GM21381 (cell line): ENCODE data around the gene CNDP2.
A peak's percentile ranks its signal among the peaks of the same experiment; 100 is the strongest.
"Not testable (repeated sequence)": the region's sequence is repeated elsewhere in the genome, so short reads cannot be mapped to it uniquely, and the experiment has no call there.

Experiments
- ATAC-seq: cut with Tn5 transposase; IDR thresholded peaks from one replicate; pipeline ENCODE4 v1.9.1; 2021; ENCODE audit warnings: mild to moderate bottlenecking, moderate library complexity; ENCODE audit not compliant: unreplicated experiment

Gene CNDP2

DNA sequence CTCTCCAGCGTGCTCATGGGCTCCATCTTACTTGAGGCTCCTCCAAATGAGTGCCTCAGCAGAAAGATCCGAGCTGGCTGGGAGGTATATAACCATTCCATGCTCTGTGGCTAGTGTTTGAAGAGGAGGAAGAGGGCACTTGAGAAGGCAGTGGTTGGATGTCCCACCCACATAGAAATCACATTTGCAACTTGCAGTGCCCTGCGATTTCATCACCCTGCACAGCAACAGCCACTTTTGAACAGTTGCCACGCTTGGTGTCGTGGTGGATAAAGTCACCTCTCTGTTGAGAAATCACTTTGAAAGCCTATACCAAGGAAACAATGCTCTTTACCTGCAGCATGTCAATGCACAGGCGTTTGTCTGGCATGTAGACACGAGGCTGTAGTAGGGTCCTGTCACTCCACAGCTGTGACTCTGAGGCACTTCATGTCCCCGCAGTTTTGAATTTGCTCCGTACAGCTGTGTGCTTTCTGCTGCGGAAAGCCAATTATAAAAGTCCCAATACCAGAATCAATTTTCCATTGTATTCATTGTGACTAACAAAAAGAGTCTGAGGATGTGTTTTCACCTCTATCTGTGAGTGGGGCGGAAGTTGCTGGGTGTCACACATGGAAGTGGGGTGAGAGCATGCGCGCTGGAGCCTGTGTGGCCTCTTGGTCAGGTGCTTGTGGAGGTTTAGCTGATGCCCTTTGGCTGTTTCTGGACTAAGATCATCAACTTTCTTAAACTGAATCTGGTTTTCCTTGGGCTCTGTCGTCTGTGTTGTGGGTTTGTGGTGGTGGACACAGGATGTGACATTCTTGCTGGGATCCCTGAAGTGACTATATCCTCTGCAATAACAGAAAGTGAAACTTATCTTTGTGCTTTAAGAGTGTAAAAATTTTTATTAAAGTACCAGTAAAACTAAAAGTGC is 2.8 kb downstream of the CNDP2 start:
- peak; percentile 30 for ATAC-seq

DNA sequence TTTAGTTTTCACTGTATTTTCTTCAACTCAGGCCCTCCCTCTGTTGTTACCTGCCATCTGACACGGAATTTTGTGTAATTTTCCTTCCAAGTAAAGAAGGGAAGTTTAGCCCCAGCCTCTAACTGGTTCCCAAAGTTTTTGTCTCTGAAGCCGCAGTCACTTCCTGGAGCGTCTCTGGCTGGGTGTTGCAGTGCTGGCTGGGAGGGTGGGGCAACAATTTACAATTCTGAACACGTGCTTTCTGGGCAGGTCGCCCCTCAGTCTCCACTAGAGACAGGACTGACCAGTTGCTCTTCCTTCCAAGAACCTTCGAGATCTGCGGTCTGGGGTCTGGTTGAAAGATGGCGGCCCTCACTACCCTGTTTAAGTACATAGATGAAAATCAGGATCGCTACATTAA is 3.5 kb downstream of the CNDP2 start:
- ATAC-seq, result peak; percentile 39

DNA sequence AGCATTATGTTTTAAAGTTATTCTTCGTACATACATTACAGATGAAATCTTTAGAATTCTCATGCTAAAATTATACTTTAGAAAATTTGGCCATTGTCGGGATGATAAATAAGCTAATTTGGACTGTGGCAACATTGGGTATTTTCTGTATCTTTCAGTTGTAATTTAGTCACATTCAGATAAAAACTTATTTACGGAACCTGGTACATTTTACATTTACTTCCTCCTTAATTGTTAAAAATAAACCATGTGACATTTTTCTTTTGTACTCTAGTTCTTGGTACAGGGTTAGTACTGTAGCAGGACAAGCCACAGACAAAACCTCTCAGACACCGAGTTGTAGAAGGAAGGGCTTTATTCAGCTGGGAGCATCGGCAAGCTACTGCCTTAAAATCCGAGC is 4.2 kb downstream of the CNDP2 start:
- ATAC-seq, result no peak

DNA sequence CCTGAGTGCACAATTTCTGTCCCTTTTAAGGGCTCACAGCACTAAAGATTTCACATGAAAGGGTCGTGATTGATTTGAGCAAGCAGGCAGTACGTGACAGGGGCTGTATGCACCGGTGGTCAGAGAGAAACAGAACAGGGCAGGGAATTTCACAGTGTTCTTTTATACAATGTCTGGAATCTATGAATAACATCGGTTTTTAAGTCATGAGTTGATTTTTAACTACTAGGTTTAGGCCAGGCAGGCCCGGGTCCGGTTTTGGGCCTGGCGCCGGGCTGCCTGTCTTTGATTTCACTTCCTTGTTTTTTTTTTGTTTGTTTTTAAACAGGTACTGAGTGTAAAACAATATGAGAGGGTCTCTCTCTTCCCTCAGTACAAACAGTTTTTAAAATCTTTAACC is 4.6 kb downstream of the CNDP2 start:
- not testable (repeated sequence) for ATAC-seq

DNA sequence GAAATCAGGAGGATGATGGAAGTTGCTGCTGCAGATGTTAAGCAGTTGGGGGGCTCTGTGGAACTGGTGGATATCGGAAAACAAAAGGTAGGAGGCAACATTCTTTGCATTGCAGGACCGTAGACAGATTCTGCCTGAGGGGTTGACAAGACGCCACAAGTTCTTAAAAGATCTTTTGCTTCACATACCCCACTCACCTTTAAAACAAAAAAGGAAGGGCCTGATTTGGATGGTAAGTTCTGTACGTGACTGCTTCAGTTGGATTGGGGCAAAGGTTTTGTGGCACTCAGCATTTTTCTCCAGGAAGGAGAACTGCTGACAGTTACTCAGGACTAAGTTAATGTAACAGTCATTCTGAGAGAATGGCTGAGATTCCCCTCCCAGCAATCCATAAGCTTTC is 5.2 kb downstream of the CNDP2 start:
- no peak for ATAC-seq

DNA sequence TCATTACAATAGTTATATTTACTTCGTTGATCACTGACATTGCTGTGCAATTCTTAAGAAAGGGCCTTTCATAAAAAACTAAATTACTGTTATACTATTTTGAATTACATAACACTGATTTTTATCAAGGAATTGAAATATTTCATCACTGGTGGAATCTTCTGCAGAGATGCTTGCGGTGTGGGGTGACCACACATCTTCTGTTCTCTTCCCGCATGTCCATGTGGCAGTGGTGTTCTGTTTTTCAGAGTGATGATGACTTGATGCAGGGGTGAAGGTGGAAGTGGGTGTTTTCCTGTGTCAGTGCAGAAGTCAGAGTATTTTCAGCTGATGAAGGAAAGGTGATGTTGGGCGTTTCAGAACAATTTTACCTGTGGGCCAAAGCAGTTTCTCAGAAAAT is 7.0 kb downstream of the CNDP2 start:
- no peak for ATAC-seq

DNA sequence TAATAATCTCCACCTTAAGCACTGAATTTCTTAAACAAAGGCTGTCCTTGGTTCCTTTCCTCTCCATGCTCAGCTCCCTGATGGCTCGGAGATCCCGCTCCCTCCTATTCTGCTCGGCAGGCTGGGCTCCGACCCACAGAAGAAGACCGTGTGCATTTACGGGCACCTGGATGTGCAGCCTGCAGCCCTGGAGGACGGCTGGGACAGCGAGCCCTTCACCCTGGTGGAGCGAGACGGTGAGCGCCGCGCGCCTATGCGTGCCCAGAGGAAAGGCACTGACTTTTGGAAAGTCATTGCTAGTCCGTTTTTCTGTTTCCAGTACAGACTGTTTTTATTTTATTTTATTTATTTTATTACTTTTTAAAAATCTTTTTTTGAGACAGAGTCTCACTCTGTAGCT is 9.6 kb downstream of the CNDP2 start:
- ATAC-seq, result no peak

DNA sequence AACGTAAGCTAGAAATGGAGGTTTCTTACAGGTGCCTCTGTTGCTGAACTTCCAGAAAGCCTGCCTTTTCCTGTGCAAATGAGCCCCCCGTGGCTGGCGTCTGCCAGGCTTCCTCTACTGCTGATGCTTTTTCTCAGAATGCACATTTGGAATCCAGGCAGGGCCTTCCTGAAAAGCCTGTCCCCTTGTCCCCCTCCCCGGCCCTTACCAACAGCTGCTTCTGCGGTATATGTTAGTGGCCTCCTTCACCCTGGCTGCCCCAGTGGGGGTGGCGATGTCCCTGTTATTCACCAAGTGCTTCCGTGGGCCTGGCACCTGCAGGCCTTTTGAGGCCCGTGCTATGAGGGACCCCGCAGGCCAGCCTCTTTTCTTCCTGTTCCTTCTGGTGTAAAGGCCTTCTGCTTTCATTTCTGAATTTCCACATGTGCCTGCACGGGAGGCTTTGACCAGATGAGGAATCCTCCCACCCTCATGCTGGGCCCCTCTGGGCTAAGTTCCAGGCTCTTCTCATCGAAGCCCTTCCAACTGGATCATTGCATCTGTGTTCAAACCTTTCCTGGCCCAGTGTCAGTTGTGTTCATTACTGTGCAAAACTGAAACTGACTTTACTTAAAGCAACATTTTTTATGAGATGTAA is 10.4 kb downstream of the CNDP2 start:
- ATAC-seq, result no peak

DNA sequence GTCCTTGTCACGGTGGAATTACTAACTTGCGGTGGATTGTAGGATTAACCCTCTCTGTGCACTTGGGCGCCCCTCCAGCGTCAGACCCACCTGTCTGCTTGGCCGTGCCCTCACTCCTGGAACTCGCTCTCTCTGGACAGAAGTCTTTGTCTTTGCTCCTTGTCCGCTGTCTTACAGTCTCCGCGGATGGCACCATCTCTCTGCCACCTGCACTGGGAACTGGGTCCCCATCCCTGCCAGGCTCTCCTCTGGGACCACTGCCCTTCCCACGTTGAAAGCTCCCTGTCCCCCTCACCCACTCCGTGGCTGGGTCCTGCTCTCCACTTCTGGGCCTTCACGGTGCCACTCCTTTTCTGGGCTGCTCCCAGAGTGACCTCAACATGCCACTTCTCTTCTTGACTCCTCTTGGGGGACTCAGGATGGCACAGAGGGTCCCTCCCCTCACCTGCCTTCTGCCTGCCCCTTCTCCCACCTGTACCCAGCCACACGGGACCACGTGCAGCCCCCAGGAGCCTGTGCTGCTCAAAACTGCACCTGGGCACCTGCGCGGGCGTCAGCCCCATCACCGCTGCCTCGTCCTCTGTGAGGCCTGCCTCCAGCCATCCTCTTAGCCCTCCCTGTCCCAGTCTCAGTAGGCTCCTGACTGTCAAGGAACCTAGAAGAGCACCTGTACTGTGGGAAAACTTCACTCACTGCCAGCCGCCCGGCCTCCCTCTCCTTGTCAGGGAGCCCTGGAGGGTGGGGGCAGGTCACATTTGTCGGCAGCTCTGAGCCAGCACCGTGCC is 11.1 kb downstream of the CNDP2 start:
- no peak for ATAC-seq

DNA sequence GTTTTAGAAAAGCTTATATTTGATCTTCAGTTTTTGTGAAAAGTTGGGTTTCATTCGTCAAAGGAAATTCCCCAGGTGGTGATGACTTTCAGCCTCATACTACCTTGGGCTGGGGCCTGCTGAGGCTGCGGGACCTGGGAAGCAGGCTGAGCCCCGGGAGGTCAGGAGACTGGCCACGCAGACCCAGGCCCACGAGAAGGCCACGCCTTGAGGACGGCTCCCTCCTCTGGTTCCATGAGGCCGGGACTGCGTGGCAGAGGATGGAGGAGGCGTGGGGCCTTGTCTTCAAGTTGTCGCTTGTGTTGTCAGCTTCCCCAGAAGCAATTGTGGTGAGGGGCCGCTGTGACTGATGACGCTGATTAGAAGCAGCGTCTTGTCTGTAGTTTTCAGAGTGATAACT is 11.8 kb downstream of the CNDP2 start:
- ATAC-seq, result no peak

DNA sequence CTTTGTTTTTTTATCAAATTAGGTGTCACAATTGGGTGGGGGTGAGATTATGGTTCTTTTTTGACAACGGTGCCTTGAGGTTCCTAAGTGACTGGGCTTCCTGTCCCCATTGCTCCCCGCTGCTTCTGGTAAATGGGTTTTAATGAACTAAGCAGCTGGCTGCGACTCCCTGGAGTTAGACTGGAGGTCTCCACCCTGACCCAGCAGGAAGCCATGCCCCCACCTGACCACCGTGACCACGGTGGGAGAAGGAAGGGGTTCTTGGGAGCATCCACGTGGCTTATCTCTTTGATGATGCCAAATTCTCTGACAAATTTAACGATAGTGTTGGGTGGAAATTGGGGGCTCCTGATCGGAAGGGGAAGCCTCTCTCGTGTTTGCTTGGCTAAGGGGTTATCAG is 12.2 kb downstream of the CNDP2 start:
- no peak for ATAC-seq

DNA sequence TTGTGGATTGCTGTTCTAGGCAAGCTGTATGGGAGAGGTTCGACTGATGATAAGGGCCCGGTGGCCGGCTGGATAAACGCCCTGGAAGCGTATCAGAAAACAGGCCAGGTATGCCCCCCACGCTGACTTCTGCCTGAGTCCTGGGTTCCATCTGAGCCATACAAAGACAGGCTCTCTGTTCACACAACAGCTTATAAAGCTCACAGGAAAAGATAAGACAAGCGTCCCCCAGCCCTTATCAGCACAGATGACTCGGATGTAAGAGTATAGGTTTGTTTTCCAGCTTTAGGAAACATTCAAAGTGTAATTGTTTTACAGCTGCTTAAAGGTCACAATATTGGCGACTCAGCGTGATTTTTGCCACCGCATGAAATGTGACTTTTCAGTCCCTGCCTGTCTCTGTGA is 12.7 kb downstream of the CNDP2 start:
- no peak for ATAC-seq

DNA sequence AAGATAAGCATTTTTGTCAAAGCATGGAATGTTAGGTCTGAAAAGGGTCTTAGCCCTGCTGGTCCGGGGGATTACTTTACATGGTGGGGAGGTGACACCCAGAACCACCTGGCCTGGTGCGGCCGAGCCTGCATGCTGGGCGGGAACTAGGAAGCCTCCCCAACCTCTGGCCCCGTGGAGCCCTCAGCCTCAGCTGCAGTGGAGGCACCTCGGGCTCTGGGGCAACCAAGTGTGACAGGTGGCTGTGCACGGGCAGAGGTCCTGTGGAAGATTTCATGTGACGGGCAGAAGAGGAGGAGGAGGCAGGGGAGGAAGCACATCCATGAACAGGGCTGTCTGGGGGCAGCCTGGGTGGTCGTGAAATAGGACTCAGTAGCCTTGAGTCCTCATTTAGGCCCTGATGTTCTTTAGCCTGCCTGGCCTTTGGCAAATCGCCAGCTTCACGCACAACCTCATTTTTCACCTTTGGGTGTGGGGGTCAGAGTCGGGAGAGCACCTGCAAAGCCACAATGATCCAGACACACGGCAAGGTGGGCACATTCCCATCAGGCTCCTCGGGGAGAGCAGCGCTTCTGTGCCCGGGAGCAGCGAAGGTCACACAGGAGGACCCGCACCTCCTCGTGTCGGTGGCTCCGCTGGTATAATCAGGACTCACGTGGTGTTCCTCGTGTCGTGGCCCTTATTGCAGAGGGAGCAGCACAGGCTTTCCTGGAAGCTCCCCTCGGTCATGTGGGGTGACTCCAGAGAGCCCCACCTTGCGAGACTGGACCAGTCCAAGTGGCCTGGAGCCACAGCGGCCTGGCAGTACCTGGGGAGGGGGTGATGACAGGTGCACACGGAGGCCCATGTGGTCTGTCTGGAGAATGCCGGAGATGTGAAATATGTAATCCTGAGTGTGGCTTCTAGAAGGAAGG is 13.9 kb downstream of the CNDP2 start:
- ATAC-seq, result no peak

DNA sequence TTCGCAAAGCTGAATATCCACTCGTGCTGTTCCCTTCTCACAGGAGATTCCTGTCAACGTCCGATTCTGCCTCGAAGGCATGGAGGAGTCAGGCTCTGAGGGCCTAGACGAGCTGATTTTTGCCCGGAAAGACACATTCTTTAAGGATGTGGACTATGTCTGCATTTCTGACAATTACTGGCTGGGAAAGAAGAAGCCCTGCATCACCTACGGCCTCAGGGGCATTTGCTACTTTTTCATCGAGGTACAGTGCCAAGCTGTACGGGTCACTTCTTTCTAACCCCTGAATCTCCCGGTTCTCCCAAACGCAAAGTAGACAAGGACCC is 14.6 kb downstream of the CNDP2 start:
- ATAC-seq, result no peak

DNA sequence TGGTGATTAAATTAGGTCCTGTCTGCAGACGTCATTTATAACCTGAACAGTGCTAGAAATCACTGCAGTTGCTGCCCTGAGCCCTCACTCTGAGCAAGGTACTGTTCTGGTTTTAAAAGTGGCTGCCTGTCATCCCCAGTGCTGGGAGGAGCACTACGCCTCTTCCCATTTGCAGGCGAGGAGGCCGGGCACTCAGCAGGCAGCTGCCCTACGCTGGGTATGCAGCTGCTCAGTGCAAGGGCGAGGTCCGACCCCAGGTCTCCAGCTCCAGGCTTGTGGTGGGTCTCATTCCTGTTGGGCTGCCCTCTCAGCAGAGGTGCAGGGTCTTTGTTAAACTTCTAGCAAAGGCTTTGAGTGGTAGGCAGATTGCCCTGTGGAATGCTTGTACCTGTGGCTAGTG is 15.7 kb downstream of the CNDP2 start:
- ATAC-seq, result no peak

DNA sequence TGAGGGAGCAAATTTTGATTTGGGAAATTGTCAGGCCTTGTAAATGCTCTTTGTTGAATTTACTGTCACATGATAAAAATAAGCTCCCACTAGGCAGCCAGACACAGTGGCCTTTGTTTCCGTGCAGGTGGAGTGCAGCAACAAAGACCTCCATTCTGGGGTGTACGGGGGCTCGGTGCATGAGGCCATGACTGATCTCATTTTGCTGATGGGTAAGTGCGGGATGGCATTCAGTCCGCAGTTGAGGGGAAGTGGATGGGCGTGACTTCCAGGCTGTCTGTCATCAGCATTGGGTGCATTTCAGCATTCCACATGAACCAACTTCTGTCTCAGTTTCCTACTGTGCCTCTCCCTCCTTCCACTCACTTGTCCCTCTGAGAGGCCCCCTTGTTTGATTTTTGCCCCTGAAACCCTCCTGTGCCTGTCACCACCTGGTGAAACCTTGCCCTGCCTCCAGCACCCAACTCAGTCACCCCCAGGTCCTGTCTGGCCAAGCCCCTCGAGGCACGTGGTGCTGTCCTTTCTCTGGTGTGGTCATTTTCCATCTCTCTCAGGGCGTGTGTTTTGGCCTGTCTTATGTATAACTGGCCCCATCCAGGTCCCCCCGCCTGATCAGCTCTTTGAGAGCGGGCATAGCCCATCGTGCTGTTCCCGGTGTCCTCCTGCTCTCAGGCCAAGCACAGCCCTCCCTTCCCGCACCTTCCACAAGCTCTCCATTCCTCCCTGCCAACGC is 16.3 kb downstream of the CNDP2 start:
- ATAC-seq, result no peak

DNA sequence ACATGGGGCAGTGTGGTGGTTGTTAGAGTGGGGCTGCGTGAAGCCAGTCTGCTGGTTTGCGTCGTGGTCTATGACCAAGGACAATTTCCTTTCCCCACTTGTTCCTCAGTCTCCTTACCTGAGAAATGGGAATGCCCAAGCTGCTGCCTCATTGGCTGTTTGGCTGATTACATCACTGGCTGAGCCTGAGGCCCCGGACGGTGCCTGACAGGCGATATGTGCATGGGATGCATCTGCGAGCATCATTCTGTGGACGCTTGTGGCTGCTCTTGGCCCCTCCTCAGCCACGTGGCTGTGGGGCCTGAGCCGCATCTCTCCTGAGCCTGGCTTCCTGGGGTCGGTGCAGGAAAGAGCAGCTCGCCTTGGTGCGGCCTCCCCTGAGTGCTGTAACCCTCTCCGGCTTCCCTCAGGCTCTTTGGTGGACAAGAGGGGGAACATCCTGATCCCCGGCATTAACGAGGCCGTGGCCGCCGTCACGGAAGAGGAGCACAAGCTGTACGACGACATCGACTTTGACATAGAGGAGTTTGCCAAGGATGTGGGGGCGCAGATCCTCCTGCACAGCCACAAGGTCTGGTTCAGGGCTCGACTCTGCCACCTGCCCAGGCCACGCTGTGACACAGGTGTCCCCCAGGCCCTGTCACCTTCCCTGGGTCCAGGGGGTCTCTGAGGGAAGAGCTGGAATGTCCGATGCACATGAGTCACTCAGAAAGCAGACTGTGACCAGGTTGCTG is 17.2 kb downstream of the CNDP2 start:
- no peak for ATAC-seq

DNA sequence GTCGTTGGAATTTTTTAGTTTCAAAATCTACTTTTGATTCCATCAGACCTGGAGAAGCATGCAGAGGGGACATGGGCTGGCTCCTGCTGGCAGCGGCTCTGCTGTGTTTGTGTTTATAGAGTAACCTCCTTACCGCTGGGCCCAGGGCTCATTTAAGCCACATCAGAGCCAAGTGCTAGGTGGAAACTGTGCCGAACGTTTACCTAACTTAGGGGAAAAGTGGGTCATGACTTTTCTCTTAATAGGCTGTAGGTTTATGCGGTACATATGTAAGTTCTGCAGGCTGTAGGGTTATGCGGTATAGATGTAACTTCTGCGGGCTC is 17.7 kb downstream of the CNDP2 start:
- no peak for ATAC-seq

DNA sequence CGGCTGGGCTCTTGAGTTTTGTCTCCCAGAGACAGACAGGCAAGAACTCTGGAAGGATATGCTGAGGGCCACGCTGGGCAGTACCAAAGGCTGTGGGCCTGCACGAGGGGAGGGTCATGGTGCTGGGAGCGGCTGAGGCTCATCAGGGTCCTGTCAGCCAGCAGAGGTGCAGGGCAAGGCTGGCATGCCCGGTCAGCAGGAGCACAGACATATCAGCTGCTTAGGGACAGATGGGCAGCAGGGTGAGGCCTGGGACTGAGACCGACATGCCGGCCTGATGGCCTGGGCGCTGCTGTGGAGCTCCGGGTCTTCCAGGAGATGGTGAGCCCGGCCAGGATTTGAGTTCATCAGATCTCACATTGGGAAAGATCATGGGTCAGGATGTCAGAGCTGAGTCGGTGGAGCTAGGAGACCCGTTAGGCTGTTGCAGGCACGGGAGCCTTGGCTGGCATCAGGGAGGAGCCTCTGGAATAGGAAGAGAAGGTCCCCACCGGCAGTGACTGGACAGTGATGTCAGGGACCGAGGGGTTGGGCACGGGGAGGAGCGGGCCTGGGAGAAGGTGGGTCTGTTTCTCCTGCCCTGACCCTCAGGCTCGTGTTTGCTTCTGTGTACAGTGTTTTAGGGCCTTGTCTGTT is 18.8 kb downstream of the CNDP2 start:
- no peak for ATAC-seq
